ENCODE measurements around the gene PAF1.
"Not testable (repeated sequence)": the region's sequence is repeated elsewhere in the genome, so short reads cannot be mapped to it uniquely, and the experiment has no call there.

Gene PAF1

DNA sequence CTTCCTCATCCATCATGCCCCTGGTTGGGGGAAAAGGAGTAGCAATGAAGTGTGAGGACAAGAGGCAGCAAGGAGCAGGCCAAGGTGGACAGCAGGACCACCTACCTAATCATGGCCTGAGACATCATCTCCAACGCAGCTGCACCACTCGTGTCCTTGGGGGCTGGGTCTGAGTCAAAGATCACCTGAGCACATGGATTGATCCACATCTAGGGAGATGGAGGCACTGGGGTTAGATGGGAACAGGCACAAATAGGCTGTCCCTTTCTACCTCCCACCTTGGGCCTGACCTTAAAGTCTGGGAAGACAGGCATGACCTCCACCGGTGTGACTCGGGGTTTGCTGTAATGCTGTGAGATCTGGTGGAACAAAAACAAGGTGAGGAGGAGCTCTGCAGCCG, 2.2 kb downstream of the PAF1 start:
- no peak overlapping the region for H3K4me3 ChIP-seq (ENCODE audit: low read depth, low read length)
- no peak for DNase-seq (ENCODE audit: low read depth)

DNA sequence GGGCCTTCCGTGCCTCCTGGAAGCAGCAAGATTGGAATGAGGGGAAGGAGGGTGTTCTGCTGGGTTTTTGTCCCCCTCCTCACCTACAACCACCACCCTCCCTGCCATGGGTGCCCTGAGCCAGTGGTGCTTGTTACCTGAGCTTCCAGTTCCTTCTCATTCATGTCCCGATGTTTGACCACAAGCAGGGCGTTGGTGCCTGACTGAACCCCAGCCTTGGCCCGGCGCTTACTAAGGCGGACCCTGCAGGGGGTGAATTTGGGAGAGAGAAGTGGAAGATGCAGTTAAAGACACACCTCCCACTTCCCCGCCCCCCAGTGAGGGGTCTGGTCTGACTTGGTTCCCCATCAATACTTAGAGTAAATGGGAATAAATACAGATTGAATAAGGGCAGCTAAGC, 4.3 kb downstream of the PAF1 start:
- H3K4me3 ChIP-seq (ENCODE audit: low read depth, low read length): no peak overlapping the region
- DNase-seq (ENCODE audit: low read depth): no peak

DNA sequence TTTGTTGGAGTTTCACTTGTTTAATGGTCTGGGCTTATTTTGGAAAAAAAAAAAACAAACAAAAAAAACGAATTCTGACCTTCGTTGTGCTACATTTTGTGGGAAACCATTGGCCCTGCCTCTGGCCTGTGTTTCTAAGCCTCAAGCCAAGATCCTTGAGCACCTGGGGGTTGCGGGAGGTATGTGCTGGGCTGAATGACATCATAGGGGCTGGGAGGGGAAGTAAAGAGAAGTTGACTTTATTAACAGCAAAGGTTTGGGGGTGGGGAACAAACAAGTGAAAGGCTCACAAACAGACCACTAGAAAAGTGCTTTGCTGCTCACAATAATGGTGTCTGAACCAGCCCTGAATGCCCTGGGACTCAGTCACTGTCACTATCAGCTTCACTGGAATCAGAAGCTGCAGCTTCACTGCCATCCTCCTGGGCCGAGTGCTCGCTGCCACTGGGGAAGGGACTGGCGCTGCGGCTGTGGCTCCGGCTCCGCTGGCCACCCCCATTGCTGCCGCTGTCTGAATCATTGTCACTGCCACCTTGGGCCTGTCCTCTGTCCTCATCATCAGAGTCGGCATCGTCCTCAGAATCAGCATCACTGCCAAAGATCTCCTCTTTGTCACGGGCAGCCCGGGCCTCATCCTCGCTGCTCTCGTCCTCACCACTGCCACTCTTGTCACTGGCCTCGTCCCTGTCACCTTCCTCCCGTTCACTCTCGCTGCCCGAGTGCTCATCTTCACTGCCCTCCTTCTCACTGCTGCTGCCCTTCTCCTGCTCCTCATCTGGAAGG, 5.1 kb downstream of the PAF1 start:
- no peak overlapping the region for H3K4me3 ChIP-seq (ENCODE audit: low read depth, low read length)
- DNase-seq (ENCODE audit: low read depth): no peak

DNA sequence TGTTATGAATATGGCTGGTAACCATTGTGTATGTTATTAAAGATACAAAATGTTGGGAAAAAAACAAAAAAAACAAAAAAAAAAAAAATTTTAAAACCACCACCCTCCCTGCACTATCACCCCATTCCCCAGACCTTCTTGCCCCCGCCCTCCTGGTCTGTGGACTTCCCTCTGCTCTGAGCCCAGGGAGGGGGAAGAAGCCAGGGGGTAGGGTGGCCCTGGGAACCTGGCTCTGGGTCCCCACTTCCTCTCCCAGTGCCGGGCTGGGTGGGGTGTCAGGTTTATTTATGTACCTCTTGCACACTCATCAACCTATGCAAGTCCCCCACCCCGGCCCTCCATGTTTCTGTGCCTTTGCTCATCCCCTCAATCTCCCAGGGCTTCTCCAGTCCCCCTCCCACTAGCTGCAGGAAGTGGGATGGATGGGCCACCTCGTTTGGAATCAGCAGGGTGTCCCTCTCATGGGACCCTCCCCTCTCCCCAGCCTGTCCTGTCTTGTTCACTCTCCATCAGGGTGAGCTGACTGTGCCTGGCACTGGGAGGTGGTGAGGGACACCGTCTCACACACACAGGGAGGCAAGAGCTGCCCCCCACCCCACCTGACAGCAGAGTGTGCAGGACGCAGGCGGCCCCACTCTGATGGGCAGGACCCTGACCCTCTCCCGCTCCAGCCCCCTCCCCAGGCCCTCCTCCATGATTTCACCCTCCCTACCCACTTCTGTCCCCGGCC, 5.9 kb downstream of the PAF1 start:
- no peak overlapping the region for H3K4me3 ChIP-seq (ENCODE audit: low read depth, low read length)
- no peak for DNase-seq (ENCODE audit: low read depth)

DNA sequence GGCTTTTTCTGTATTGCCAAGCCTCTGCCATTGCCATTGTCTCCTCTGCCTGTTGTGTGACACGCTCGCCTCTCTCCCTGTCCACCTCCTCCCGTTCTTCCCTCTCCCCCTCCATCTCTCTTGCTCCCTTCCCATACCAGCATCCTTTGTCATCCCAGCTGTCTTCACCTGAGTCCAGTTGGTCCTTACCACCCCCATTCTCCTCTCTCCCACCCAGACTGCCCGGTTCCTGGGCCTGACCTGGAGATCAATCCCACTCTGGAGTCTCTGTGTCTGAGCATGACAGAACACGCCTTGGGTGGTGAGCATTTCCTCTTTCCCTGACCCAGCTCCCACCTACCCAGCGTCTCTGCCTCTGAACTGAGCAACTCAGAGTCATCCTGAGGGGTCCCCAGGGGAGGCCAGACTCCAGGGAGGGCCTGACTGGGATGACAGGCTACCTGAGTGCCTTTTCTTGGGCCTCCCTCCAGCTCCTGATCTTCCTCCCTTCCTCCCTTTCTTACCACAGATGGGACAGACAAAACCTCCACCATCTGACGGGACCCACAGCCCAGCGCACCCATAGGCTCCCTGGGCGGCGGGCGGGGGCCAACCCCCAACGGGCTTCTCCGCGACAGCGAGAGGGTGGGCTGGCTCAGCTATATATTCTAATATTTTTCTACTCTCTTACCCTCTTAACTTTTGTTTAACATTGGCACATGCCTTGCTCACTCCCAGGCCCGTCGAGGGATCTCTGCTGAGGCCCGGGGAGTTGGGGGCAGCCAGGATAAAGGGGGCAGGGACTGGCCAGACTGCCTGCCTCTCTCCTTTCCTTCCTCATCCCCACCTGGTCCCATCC, 7.7 kb downstream of the PAF1 start:
- no peak for DNase-seq (ENCODE audit: low read depth)

DNA sequence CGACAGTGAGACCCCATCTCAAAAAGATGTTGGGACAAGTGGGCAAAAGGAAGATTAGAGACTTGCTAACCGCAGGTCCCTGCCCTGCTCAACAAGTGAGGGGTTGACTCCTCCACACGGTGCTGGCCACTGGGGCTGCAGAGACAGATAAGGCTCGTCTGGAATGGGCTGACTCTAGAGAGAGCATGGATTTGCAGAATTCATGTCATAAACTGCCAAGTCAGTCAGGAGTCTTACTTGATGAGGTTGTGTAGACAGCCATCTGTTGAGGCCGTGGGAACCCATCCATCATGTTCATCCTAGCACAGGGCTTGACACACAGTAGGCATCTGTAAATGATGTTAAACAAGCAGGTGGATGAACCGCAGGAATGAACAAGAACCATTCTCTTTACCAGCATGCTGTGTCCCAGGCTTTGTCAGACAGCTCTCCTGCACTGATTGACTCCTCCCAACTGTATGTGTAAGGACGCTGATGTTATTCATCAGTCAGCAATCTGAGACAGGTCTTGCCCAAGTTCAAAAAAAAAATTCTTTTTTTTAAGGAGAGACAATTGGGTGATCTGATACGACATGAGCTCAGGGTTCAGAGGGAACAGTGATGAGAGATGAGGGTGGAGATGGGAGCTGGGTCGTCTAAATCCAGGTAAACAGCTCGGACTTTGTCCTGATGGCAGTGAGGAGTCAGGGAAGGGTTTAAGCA, 8.8 kb downstream of the PAF1 start:
- DNase-seq (ENCODE audit: low read depth): no peak
- H3K4me3 ChIP-seq (ENCODE audit: low read depth, low read length): no peak overlapping the region

More for the DNA sequence above, 7.7 kb downstream of the PAF1 start:
- no peak overlapping the region for H3K4me3 ChIP-seq (ENCODE audit: low read depth, low read length)

DNA sequence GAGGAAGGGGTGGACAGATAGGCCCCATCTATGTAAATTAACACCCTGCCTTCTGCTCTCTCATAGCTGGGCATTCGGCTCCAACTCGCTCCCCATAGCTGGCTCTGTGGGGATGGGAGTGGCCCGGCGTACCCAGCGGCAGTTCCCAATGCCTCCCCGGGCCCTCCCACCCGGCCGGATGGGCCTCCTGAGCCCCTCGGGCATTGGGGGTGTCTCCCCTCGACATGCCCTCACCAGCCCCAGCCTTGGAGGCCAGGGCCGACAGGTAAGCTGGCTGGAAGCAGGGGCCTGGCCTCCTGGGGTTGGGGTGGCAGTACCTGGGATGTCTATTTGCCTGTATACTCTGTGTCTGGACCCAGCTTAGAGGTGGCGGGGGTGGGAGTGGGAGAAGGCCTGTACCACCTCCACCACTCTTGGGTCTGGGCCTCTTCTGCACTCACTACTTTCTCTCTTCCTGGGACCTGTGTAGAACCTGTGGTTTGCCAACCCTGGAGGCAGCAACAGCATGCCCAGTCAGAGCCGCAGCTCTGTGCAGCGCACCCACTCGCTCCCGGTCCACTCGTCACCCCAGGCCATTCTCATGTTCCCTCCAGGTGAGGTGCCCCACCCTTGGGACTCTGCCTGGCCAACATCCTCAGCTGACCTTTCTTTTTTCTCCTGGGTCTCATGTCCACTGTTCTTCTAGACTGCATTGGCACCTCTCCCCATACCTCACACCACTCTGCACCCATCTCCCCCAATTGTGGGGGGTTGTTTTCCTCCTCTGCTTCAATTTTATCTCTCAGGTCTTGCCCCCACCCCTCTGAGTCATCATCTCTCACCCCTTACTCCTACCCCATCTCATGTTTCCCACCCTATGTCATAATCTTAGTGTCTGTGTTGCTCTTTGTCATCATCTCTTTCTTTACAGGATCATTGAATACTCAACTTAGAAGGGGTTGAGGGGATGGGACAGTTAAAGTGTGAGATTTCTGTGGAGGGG, 10.1 kb downstream of the PAF1 start:
- DNase-seq (ENCODE audit: low read depth): no peak
- H3K4me3 ChIP-seq (ENCODE audit: low read depth, low read length): no peak overlapping the region

DNA sequence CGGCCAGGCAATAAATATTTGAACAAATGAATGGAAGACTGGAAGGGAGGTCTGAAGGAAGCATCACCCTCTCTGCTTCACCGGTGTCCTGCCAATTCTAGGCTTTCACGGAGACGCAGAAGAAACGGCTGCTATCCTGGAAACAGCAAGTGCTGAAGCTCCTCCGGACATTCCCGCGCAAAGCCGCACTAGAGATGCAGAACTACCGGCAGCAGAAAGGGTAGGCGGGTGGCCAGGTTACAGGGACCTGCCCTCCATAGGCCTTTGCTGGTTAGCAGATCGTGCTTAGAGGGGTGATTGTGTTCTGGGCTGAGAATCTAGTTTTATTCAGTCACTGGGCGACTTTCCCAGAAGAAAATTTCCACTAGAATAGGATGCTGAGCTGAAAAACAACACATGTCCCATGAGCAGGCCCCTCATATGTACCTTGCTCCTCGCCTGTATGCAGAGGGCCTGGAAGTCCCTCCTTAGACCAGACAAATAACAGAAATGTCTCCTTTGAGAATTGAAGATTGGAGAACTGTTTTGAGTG, 11.0 kb downstream of the PAF1 start:
- H3K4me3 ChIP-seq (ENCODE audit: low read depth, low read length): no peak overlapping the region
- DNase-seq (ENCODE audit: low read depth): no peak

DNA sequence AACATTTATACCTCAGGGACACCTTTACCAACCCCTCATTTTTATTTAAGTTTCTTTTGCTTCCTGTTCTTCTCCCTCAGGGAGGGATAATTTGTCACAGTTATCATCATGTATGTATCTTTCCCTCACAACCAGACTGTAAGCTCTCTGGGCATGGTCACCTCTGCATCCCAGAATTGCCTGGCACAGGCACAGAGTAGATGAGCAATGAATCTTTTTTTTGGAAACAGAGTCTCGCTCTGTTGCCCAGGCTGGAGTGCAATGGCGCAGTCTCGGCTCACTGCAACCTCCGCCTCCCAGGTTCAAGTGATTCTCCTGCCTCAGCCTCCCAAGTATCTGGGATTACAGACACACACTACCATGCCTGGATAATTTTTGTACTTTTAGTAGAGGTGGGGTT, 11.5 kb downstream of the PAF1 start:
- not testable (repeated sequence) for H3K4me3 ChIP-seq (ENCODE audit: low read depth, low read length); DNase-seq (ENCODE audit: low read depth)

DNA sequence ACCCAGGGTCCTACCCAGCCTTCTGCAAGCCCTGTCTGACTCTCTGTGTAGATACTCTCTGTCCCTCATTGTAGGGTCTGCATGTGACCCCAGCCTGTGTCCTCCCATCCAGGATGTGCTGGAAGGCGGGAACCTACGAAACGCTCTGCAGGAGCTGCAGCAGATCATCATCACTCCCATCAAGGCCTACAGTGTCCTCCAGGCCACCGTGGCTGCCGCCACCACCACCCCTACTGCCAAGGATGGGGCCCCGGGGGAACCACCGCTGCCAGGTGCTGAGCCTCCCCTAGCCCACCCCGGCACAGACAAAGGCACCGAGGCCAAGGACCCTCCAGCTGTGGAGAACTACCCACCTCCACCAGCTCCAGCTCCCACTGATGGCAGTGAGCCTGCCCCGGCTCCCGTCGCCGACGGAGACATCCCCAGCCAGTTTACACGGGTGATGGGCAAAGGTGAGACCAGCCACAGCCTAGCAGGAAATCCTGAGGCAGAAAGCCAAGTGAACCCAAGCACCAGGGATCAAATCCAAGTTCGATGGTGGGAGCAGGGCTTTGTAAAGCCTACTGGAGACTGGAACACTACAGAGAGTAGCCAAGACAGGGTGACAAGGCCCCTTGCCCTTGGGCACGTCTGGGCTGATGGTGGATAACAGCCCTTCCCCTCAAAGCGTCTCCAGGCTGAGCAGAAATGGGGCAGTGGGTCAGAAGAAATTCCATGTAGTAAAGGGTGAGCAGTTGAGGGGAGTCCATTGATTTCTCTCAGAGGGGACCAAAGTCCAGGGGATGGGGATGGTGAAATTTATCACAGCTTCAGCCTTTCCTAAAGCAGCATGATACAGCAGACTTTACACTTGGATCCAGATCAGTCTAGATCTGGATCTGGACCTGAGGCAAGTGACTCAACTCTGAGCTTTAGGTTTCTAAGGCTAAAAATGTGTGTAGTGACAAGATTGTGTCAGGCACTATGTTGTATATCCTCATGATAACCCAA, 13.2 kb downstream of the PAF1 start:
- DNase-seq (ENCODE audit: low read depth): no peak
- no peak overlapping the region for H3K4me3 ChIP-seq (ENCODE audit: low read depth, low read length)

DNA sequence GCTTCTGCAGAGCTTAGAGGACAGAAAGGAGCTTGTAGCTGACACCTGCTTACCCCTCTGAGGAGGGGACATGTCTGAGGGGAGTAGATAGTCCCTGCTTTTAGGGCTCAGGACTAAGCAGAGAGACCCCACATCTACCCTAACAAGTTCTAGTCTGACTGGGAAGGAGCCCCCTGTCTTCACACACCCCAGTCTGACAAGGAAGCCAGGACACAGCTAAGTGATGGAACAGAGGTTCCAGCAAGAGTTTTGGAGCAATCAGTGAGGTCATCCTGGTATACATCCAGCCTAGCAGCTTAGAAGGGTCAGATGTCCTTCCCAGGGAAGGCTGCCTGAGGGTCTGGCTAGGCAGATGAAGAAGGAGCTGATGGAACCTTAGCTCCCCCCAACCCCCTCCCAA, 15.0 kb downstream of the PAF1 start:
- H3K4me3 ChIP-seq (ENCODE audit: low read depth, low read length): no peak overlapping the region
- DNase-seq (ENCODE audit: low read depth): no peak

DNA sequence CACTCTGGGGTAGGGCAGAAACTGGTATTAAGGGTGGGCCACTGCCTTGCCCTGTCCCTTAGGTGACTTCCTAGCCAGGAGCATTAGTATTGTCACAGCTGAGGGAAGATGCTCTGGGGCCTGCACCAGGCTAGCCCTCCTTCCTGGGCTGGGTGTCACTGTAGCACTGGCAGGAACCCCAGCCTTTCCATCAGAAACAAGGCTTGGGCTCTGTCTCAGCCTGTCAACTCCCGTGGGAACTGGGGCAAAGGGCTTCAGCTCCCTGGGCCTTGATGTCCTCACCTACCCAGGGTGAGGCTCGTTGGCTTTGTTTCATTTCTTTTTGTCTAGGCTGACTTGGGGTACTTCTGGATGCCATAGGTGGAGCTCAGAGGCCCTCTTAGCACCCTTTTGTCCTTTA, 18.0 kb downstream of the PAF1 start:
- no peak for DNase-seq (ENCODE audit: low read depth)
- H3K4me3 ChIP-seq (ENCODE audit: low read depth, low read length): no peak overlapping the region

DNA sequence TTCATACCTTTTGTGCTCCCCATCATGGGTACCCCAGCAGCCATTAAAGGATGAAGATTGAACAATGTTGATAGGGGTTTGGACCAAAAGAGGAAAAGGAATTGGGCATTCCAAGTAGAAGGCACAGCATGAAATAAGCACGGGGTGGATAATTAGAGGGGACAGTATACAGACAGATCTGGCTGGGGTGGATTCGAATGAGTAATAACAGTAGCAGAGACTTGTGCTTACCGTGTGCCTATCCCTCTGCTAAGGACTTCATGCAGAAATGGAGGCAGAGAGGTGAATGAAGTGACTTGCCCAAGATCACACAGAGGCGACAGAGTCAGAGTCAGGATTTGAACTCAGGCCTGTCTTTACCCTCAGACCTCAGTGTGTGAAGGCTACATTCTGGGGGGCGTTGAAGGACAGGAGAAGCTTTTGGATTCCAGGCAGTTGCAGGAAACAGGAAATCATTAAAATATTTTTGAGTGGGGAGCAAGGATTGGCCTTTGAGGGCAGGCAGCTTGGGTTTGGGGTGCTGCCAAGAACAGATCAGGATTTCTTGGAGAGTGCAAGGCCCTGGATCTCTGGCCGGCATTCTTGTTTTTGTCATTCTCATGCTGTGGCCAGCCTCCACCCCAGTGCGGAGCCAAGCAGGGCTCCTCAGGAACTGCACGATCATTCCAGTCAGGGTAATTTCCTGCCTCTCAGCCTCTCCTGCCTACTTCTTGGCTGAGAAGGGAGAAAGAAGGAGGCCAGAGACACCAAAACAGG, 18.7 kb downstream of the PAF1 start:
- DNase-seq (ENCODE audit: low read depth): peak; percentile 77

DNA sequence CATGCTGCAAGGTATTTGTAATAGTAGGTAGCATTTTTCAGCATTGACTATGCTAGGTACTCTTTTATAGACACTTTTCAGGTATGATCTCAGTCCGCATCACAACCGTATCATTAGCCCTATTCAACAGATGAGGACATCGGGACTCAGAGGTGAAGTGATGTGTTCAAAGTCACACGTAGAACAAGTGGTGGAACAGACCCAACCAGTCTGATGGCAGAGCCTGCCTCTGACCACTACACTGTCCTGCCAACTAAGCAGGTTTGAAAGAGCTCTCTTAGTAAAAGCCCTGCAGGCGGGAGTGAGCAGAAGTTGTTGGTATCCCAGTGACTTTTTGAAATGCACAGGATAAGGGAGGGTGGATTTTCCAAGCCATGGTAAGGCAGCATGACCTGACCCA, 20.2 kb downstream of the PAF1 start:
- no peak for DNase-seq (ENCODE audit: low read depth)
- H3K4me3 ChIP-seq (ENCODE audit: low read depth, low read length): no peak overlapping the region

More for the DNA sequence above, 18.7 kb downstream of the PAF1 start:
- H3K4me3 ChIP-seq (ENCODE audit: low read depth, low read length): no peak overlapping the region

DNA sequence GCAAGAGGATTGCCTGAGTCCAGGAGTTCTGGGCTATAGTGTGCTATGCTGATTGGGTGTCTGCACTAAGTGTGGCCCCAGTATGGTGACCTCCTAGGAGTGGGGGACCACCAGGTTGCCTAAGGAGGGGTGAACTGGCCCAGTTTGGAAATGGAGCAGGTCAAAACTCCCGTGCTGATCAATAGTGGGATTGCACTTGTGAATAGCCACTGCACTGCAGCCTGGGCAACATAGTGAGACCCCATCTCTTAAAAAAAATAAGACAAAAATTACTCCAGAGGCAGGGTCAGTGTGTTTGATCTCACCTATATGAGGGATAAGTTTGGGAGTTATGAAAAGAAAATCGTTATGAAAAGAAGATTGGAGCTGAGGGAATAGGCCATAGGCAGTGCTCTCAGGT, 21.7 kb downstream of the PAF1 start:
- H3K4me3 ChIP-seq (ENCODE audit: low read depth, low read length): no peak overlapping the region

DNA sequence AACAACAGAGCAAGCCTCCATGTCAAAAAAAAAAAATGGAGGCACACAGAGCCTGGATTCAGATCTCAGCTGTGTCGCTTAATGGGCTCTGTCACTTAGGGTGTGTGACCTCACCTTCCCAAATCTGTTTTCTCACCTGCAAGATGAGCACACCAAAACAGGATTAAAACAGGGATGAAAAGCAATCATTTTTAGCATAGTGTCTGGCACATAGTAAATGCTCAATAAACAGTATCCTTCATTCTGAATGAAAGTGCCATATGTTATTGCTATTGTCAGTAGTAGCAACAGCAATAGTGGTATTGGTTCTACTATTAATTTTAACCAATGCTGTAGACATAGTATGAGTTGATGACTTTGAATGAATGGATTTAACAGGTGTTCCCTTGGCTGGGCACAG, 25.4 kb downstream of the PAF1 start:
- H3K4me3 ChIP-seq (ENCODE audit: low read depth, low read length): no peak overlapping the region
- DNase-seq (ENCODE audit: low read depth): no peak

More for the DNA sequence above, 21.7 kb downstream of the PAF1 start:
- DNase-seq (ENCODE audit: low read depth): no peak

Measured in skeletal muscle cell (primary cell).